Measurements from ENCODE around the gene FBXO39.

DNA sequence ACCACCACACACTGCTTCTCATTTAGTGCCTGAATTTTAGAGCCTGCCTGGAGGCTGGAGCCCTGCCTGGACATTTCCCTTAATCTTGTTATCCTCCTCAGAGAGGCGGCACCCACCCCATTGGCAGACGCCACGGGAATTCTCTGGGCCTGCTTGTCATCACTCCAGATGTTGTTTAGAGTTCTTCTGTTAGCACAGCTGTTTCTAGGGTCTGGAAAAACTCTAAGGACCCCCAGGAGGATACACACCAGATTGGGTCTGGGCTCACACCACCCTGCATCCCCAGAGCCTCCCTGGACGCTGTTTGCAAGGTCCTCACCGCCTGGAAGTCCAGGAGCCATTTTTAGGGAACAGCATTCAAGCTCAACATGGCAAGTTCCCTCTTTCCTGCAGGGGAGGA, 20.7 kb upstream of the FBXO39 start:
- TF ChIP-seq POLR2AphosphoS5 (IDR thresholded peaks at IDR 0.05; ENCODE audit: low read depth) (no peak), GABPA (IDR thresholded peaks at IDR 0.05; ENCODE audit: low read depth) (no peak), SPI1 (IDR thresholded peaks at IDR 0.05; ENCODE audit: borderline replicate concordance, low read depth) (no peak)
- TF ChIP-seq, protein P1, sequence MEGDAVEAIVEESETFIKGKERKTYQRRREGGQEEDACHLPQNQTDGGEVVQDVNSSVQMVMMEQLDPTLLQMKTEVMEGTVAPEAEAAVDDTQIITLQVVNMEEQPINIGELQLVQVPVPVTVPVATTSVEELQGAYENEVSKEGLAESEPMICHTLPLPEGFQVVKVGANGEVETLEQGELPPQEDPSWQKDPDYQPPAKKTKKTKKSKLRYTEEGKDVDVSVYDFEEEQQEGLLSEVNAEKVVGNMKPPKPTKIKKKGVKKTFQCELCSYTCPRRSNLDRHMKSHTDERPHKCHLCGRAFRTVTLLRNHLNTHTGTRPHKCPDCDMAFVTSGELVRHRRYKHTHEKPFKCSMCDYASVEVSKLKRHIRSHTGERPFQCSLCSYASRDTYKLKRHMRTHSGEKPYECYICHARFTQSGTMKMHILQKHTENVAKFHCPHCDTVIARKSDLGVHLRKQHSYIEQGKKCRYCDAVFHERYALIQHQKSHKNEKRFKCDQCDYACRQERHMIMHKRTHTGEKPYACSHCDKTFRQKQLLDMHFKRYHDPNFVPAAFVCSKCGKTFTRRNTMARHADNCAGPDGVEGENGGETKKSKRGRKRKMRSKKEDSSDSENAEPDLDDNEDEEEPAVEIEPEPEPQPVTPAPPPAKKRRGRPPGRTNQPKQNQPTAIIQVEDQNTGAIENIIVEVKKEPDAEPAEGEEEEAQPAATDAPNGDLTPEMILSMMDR (IDR thresholded peaks at IDR 0.05; ENCODE audit: insufficient read depth, low read length) = no peak
- TF ChIP-seq, protein P2, sequence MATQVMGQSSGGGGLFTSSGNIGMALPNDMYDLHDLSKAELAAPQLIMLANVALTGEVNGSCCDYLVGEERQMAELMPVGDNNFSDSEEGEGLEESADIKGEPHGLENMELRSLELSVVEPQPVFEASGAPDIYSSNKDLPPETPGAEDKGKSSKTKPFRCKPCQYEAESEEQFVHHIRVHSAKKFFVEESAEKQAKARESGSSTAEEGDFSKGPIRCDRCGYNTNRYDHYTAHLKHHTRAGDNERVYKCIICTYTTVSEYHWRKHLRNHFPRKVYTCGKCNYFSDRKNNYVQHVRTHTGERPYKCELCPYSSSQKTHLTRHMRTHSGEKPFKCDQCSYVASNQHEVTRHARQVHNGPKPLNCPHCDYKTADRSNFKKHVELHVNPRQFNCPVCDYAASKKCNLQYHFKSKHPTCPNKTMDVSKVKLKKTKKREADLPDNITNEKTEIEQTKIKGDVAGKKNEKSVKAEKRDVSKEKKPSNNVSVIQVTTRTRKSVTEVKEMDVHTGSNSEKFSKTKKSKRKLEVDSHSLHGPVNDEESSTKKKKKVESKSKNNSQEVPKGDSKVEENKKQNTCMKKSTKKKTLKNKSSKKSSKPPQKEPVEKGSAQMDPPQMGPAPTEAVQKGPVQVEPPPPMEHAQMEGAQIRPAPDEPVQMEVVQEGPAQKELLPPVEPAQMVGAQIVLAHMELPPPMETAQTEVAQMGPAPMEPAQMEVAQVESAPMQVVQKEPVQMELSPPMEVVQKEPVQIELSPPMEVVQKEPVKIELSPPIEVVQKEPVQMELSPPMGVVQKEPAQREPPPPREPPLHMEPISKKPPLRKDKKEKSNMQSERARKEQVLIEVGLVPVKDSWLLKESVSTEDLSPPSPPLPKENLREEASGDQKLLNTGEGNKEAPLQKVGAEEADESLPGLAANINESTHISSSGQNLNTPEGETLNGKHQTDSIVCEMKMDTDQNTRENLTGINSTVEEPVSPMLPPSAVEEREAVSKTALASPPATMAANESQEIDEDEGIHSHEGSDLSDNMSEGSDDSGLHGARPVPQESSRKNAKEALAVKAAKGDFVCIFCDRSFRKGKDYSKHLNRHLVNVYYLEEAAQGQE (IDR thresholded peaks at IDR 0.05; ENCODE audit: insufficient replicate concordance, low read depth) = no peak

All from HL-60 (cell line).